Vagina (tissue), 2 donors: ENCODE results near the gene TAF6. TPM values are rescaled to one million over a fixed set of nuclear protein-coding genes. Genes with fewer than 3 reads are reported as not detected.
"Not testable (repeated sequence)": the region's sequence is repeated elsewhere in the genome, so short reads cannot be mapped to it uniquely, and the experiment has no call there.

Experiments
- DNase-seq, 2 donors: peaks; one replicate each; pipeline ENCODE4 v3.0.0-alpha.2; 2017; ENCODE audit errors: extremely low spot score in 2 of 2
- H3K27ac ChIP-seq: fragments of 200-600 bp; sonication (generic); one replicate; pipeline ENCODE4 v1.5.1; 2019
- H3K27me3 ChIP-seq: fragments of 200-600 bp; sonication (generic); one replicate; pipeline ENCODE4 v1.5.1; 2019
- H3K36me3 ChIP-seq, 2 donors: fragments of 200-600 bp; sonication (generic); one replicate each; pipeline ENCODE4 v1.5.1; 2017 to 2019
- H3K4me1 ChIP-seq: fragments of 200-600 bp; sonication (generic); one replicate; pipeline ENCODE4 v1.5.1; 2019
- H3K4me3 ChIP-seq, 2 donors: fragments of 200-600 bp; sonication (generic); 1 replicate in 1 of 2; 2 replicates in 1 of 2; pipeline ENCODE4 v1.5.1; 2016 to 2019
- H3K9me3 ChIP-seq: fragments of 200-600 bp; sonication (generic); one replicate; pipeline ENCODE4 v1.5.1; 2019
- POLR2A ChIP-seq, 2 donors: fragments of 450-650 bp; IDR thresholded peaks; one replicate each; pipeline ENCODE4 v1.6.1; 2017; ENCODE audit warnings: antibody characterized with exemption in 2 of 2, mild to moderate bottlenecking in 2 of 2, moderate library complexity in 2 of 2
- POLR2AphosphoS5 ChIP-seq, 2 donors: sonication (generic); formaldehyde crosslinking; IDR thresholded peaks; one replicate each; pipeline ENCODE4 v1.9.0; 2017; ENCODE audit warnings: antibody characterized with exemption in 2 of 2, mild to moderate bottlenecking in 2 of 2, low read depth in 1 of 2; ENCODE audit not compliant: insufficient read depth in 1 of 2
- intact Hi-C: fragments of 100-400 bp; cut with DNase I; formaldehyde crosslinking; loops from one replicate; pipeline ENCODE4 v1.15.1; 2023
- total RNA-seq: library from RNA; depleted of rRNA; stranded (reverse); fragments of >200 nt; gene quantifications from one replicate; pipeline ENCODE4 v1.2.3, GENCODE V29; 2016
- TF ChIP-seq, protein P1 (sequence below), 3 experiments: fragments of 450-650 bp in 2 of 3; fragments of 200-600 bp in 1 of 3; sonication (generic) in 1 of 3; IDR thresholded peaks; one replicate each; pipeline ENCODE4 v1.5.1; 2017 to 2019; ENCODE audit warnings: antibody characterized with exemption in 3 of 3, mild to moderate bottlenecking in 2 of 3, moderate library complexity in 2 of 3

The TAF6 gene
- total RNA-seq, 1 donor from 2014 or later = 54.3 TPM

DNA sequence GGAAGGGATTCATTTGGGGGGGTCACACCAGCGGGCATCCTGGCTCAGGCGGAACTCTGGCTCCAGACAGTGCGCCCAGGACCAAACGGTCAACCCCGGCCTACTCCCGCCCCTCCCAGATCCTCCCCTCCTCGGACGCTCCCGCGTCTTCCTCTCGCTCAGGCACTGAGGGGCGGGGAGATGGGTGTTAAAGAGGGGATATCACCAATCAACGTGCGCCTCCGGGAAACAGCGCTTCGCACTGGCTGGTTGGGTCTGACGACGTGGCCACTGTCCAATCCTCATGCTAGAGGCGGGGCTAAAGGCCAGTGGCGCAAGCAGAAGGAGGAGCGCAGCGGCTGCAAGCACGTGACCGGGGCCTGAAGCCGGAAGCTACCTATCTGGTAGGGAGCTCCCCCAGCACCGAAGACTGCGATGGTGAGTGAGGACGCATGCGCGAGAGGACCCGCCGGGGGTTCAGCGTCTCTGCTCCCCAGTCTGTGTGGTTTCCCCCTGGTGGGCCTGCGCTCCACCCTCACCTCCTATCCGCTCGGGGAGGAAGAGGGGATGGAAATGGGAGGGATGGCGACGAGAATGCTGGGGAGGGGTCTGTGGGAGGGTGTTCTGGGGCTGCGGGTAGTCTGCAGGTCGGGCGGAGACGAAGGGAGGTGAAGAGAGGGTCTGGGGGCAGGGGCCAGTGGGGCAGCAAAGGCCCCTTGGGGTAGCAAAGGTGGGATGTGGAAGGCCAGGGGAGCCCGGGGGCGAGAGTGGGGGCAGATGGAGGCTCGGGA, 29.6 kb upstream of the TAF6 start, which contains the start of gene LAMTOR4:
TSS of gene LAMTOR4 (plus strand) at position 360 of the 770 bp plus-strand sequence. CDS start at position 415, 55 bp downstream.
- Histone ChIP-seq H3K36me3 (peaks cover 0 to 10% of the 10 kb centered on the region in 2 donors), H3K27me3 (no peaks in the 10 kb centered on the region), H3K27ac (peak within 1 kb of the TSS; percentile 90), H3K9me3 (no peaks in the 10 kb centered on the region), H3K4me3 (peak within 1 kb of the TSS; percentile 75 to 84), H3K4me1 (peaks cover 20% of the 10 kb centered on the region)
- peak in 1 of 2 donors; percentile 56 for TF ChIP-seq POLR2A (IDR thresholded peaks at IDR 0.05)
- TF ChIP-seq POLR2AphosphoS5 (IDR thresholded peaks at IDR 0.05; ENCODE audit: insufficient read depth in 1 of 2, low read depth in 1 of 2) = peak; percentile 98 to 99
- TF ChIP-seq, protein P1, sequence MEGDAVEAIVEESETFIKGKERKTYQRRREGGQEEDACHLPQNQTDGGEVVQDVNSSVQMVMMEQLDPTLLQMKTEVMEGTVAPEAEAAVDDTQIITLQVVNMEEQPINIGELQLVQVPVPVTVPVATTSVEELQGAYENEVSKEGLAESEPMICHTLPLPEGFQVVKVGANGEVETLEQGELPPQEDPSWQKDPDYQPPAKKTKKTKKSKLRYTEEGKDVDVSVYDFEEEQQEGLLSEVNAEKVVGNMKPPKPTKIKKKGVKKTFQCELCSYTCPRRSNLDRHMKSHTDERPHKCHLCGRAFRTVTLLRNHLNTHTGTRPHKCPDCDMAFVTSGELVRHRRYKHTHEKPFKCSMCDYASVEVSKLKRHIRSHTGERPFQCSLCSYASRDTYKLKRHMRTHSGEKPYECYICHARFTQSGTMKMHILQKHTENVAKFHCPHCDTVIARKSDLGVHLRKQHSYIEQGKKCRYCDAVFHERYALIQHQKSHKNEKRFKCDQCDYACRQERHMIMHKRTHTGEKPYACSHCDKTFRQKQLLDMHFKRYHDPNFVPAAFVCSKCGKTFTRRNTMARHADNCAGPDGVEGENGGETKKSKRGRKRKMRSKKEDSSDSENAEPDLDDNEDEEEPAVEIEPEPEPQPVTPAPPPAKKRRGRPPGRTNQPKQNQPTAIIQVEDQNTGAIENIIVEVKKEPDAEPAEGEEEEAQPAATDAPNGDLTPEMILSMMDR (IDR thresholded peaks at IDR 0.05) = no peak
- intact Hi-C loops = loop anchor here (10.0 kb wide), 1 partner anchor 46 kb away; no protein-coding TSS in a partner anchor
- peak; percentile 98 to 99 for DNase-seq

DNA sequence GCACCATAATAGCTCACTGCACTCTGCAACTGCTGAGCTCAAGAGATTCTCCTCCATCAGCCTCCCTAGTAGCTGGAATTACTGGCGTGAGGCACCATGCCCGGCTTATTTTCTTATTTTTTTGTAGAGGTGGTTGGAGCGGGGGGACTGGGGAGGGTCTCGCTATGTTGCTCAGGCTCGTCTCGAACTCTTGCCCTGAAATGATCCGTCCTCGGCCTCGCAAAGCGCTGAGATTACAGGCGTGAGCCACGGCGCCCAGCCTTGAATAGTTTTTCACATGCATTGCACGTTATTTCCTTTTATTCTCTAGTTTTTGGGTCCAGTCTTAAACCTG, 29.0 kb upstream of the TAF6 start:
- Histone ChIP-seq H3K36me3 (peaks cover 0 to 6% of the 10 kb centered on the region in 2 donors), H3K4me3 (peak overlapping the region; percentile 27 to 84), H3K27me3 (no peaks in the 10 kb centered on the region), H3K27ac (peak overlapping the region; percentile 61), H3K4me1 (peaks cover 14% of the 10 kb centered on the region), H3K9me3 (no peaks in the 10 kb centered on the region)
- TF ChIP-seq, protein P1 (IDR thresholded peaks at IDR 0.05) = no peak
- TF ChIP-seq POLR2A (IDR thresholded peaks at IDR 0.05) (no peak), POLR2AphosphoS5 (IDR thresholded peaks at IDR 0.05; ENCODE audit: insufficient read depth in 1 of 2, low read depth in 1 of 2) (no peak)
- no peak for DNase-seq
- intact Hi-C loops = loop anchor here (10.0 kb wide), 1 partner anchor 47 kb away; no protein-coding TSS in a partner anchor

DNA sequence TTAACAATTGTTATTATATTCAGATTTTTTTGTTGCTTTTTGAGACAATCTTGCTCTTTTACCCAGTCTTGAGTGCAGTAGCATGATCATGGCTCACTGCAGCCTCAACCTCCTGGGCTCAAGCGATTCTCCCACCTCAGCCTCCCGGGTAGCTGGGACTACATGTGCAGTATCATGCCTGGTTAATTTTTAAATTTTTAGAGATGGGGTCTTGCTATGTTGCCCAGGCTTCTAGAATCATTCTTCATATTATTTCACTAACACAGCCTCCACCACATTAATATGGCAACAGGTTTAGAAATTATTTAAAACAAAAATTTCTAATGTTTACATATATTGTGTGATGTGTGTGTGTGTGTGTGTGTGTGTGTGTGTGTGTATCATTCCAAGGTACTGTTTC, 28.1 kb upstream of the TAF6 start:
- intact Hi-C loops = loop anchor here (10.0 kb wide), 1 partner anchor 48 kb away; no protein-coding TSS in a partner anchor
- Histone ChIP-seq H3K36me3 (no peaks in the 10 kb centered on the region), H3K9me3 (no peaks in the 10 kb centered on the region), H3K27ac (no peak overlapping the region), H3K27me3 (no peaks in the 10 kb centered on the region), H3K4me3 (no peak overlapping the region), H3K4me1 (peaks cover 13% of the 10 kb centered on the region)
- no peak for DNase-seq
- no peak for TF ChIP-seq POLR2A (IDR thresholded peaks at IDR 0.05)
- no peak for TF ChIP-seq POLR2AphosphoS5 (IDR thresholded peaks at IDR 0.05; ENCODE audit: insufficient read depth in 1 of 2, low read depth in 1 of 2)
- TF ChIP-seq, protein P1 (IDR thresholded peaks at IDR 0.05) = no peak

GRCh38 chr7:100146350-100146749, 27.2 kb upstream of the TAF6 start:
- H3K4me1 ChIP-seq = peaks cover 13% of the 10 kb centered on the region
- not testable (repeated sequence) for DNase-seq, H3K4me3 ChIP-seq, H3K36me3 ChIP-seq, H3K27ac ChIP-seq, H3K27me3 ChIP-seq, H3K9me3 ChIP-seq
- intact Hi-C loops = loop anchor here (10.0 kb wide), 1 partner anchor 48 kb away; no protein-coding TSS in a partner anchor

DNA sequence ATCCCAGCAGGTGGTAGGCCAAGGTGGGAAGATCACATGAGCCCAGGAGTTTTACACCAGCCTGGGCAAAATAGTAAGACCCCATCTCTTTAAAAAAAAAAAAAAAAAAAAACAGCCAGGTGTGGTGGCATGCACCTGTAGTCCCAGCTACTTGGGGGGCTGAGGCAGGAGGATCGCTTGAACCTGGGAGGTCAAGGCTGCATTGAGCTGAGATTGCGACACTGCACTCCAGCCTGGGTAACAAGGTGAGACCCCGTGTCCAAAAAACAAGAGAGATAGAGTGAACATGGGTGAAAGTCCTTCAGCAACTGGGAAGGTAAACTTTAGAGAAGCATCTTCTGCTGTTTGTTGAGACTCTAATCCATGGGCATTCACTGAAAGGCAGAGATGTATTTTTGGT, 23.3 kb upstream of the TAF6 start:
- Histone ChIP-seq H3K27me3 (no peaks in the 10 kb centered on the region), H3K4me3 (no peak overlapping the region), H3K4me1 (no peaks in the 10 kb centered on the region), H3K27ac (no peak overlapping the region), H3K9me3 (no peaks in the 10 kb centered on the region), H3K36me3 (no peaks in the 10 kb centered on the region)
- DNase-seq = no peak
- TF ChIP-seq POLR2AphosphoS5 (IDR thresholded peaks at IDR 0.05; ENCODE audit: insufficient read depth in 1 of 2, low read depth in 1 of 2) (no peak), POLR2A (IDR thresholded peaks at IDR 0.05) (no peak)
- TF ChIP-seq, protein P1 (IDR thresholded peaks at IDR 0.05) = no peak
- intact Hi-C loops = loop anchor here (10.0 kb wide), 1 partner anchor 52 kb away; no protein-coding TSS in a partner anchor
